Spinal cord (tissue), 10 donors: ENCODE measurements around the gene SLC26A2. TPM values are rescaled to one million over a fixed set of nuclear protein-coding genes. Genes with fewer than 3 reads are reported as not detected.
"Not testable (repeated sequence)": the region's sequence is repeated elsewhere in the genome, so short reads cannot be mapped to it uniquely, and the experiment has no call there.

ENCODE experiments used
- DNase-seq, 6 donors: peaks; one replicate each; pipeline versions ENCODE4 v3.0.0 to v3.0.0-alpha.2; 2013 to 2015; ENCODE audit warnings: low spot score in 6 of 6, low read depth in 4 of 6
- H3K27ac ChIP-seq: one replicate; pipeline ENCODE4 v1.5.1; 2013; ENCODE audit warnings: low read depth, low read length, control low read depth
- H3K27me3 ChIP-seq: one replicate; pipeline ENCODE4 v1.6.1; 2013; ENCODE audit warnings: low read length; ENCODE audit not compliant: control insufficient read depth, insufficient read depth
- H3K36me3 ChIP-seq: one replicate; pipeline ENCODE4 v1.6.1; 2013; ENCODE audit warnings: low read length; ENCODE audit not compliant: control insufficient read depth, insufficient read depth
- H3K4me1 ChIP-seq: one replicate; pipeline ENCODE4 v1.6.1; 2013; ENCODE audit warnings: low read length; ENCODE audit not compliant: control insufficient read depth, insufficient read depth
- H3K4me3 ChIP-seq: one replicate; pipeline ENCODE4 v1.5.1; 2013; ENCODE audit warnings: low read depth, low read length, control low read depth
- H3K9me3 ChIP-seq: one replicate; pipeline ENCODE4 v1.6.1; 2013; ENCODE audit warnings: low read length; ENCODE audit not compliant: control insufficient read depth, insufficient read depth
- WGBS: methylation state at CpG from one replicate; pipeline ENCODE4 v1.1.5; 2013; ENCODE audit warnings: missing lambda C conversion rate; ENCODE audit not compliant: insufficient coverage; 5-methylcytosine and 5-hydroxymethylcytosine counted together
- polyA plus RNA-seq, 2 donors: library from polyadenylated mRNA; unstranded; fragments of 120-200 nt; gene quantifications; one replicate each; pipeline ENCODE4 v1.2.1, GENCODE V29; 2013; ENCODE audit not compliant: insufficient read length in 2 of 2
- total RNA-seq, 2 donors: library from RNA; depleted of rRNA in 1 of 2; stranded (reverse); fragments of 120-200 nt in 1 of 2; fragments of >200 nt in 1 of 2; gene quantifications; one replicate each; pipeline versions ENCODE4 v1.2.3 to v1.2.4, GENCODE V29; 2013 to 2014
- donor health status: healthy.

The SLC26A2 gene
- total and polyA plus RNA-seq, 4 donors: 9.3 to 173 (median 51.8) TPM

DNA sequence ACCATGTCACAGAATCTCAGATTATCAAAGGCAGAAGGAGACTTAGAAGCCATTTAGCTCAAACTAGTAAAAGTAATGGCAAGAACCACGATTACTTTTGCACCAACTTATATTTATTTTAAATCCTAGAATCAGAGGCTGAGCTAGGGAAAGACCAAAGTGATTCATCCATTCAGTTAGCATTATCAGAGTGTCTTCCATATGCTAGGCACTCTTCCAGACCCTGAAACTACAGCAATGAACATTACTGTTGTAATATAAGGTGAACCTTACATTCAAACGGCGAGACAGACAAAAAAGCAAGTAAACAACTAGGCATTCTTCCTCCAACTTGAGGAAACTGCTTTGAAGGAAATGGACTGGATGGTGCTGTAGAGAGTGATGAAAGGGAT, 23.9 kb upstream of the SLC26A2 start:
- no peaks in the 10 kb centered on the region for H3K36me3 ChIP-seq
- no peak overlapping the region for H3K4me3 ChIP-seq
- no peak overlapping the region for H3K27ac ChIP-seq
- H3K27me3 ChIP-seq: no peaks in the 10 kb centered on the region
- no peak for DNase-seq
- H3K9me3 ChIP-seq: no peaks in the 10 kb centered on the region
- no CpG with 5 or more reads among the region's 3 CpGs for WGBS
- peaks cover 5% of the 10 kb centered on the region for H3K4me1 ChIP-seq

DNA sequence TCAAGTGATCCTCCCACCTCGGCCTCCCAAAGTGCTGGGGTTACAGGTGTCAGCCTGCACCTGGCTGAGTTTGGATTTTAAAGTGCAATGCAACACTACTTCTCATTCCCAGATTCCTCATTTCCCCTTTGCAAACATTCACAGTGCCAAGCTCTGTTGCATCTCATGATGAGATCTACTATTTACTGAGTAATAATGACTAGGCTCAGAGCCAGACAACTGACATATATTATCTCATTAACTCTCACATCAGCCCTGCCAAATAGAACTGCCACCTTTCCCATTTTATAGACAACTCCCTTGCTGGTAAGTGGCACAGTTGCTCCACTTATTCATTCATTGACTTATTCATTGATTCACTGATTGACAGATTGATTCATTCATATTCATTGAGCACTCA, 22.9 kb upstream of the SLC26A2 start:
- H3K36me3 ChIP-seq: no peaks in the 10 kb centered on the region
- peak in 2 of 6 donors; percentile 74 to 78 for DNase-seq
- no peaks in the 10 kb centered on the region for H3K9me3 ChIP-seq
- no peak overlapping the region for H3K27ac ChIP-seq
- WGBS: 50% methylated on average over 1 of the region's 1 CpG
- H3K4me1 ChIP-seq: peaks cover 5% of the 10 kb centered on the region
- H3K4me3 ChIP-seq: no peak overlapping the region
- no peaks in the 10 kb centered on the region for H3K27me3 ChIP-seq

DNA sequence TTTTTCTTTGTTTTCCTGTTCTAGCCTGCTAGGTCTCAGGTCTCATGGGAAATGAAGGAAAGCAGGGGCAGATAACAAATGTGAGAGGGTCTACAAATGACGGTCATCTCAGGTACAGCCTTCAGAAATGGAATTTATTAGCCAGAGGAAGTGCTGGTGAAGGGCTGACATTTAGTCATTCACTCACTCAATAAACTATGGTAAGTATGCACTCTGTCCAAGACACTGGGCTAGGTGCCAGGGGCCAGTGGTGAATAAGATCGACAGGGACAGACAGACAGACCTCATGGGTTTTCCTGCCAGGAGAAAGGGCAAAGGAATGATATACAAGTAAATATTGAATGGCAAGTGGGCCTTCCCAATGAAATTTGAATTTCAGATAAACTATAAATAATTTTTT, 22.3 kb upstream of the SLC26A2 start:
- no peak overlapping the region for H3K4me3 ChIP-seq
- H3K4me1 ChIP-seq: peaks cover 5% of the 10 kb centered on the region
- H3K27me3 ChIP-seq: no peaks in the 10 kb centered on the region
- DNase-seq: no peak
- H3K9me3 ChIP-seq: no peaks in the 10 kb centered on the region
- 80% methylated on average over 1 of the region's 2 CpGs for WGBS
- H3K36me3 ChIP-seq: no peaks in the 10 kb centered on the region
- no peak overlapping the region for H3K27ac ChIP-seq

DNA sequence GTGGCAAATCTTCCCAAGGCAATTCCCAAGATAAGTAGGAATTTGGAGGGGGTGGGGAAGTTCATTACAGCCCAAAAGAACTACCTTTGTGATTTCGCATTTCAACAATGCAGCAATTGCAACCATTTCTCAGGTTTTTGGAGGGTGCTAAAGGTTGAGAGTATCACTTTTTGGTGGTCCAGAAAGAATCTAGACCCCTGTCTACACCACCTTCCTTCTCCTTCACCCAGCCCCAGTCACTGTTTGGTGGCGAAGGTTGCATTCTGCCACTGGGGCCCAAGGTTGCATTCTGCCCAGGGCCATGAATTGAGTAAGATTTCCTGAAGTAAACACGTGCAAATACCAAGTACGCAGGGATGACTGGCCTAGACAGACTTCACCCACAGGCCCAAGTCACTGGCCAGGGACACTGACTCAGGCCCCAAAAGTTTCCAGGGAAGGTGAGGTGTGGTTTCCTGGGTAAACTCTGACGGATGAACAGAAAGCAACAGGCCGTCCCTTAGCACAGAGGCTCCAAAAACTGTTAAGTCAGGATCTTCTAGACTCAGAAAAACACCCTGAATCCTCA, 21.7 kb upstream of the SLC26A2 start:
- 82% methylated on average over 3 of the region's 6 CpGs for WGBS
- Histone ChIP-seq H3K36me3 (no peaks in the 10 kb centered on the region), H3K4me1 (peaks cover 5% of the 10 kb centered on the region), H3K27ac (no peak overlapping the region), H3K27me3 (no peaks in the 10 kb centered on the region), H3K4me3 (no peak overlapping the region), H3K9me3 (no peaks in the 10 kb centered on the region)
- no peak for DNase-seq

DNA sequence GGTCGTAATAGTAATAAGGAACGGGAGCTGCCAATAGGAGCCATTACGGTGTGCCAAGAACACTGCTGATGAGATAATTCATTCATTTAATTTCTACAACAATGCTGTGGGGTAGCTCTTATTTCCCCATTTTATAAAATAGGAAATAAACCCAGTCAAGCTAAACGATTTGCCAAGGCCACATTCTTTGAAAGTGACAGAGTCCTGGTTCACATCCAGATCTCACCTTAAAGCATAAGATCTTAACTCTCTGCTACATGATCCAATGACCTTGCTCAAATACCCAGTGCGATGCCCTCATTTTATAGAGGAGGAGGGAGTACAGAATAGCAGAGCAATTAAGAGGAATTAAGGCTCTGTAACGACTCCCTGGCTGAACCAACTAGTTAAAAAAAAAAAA, 21.0 kb upstream of the SLC26A2 start:
- no peak overlapping the region for H3K27ac ChIP-seq
- no peaks in the 10 kb centered on the region for H3K27me3 ChIP-seq
- no peak overlapping the region for H3K4me3 ChIP-seq
- DNase-seq: peak in 1 of 6 donors; percentile 17
- H3K4me1 ChIP-seq: peaks cover 5% of the 10 kb centered on the region
- no peaks in the 10 kb centered on the region for H3K9me3 ChIP-seq
- H3K36me3 ChIP-seq: no peaks in the 10 kb centered on the region
- no CpG with 5 or more reads among the region's 6 CpGs for WGBS

DNA sequence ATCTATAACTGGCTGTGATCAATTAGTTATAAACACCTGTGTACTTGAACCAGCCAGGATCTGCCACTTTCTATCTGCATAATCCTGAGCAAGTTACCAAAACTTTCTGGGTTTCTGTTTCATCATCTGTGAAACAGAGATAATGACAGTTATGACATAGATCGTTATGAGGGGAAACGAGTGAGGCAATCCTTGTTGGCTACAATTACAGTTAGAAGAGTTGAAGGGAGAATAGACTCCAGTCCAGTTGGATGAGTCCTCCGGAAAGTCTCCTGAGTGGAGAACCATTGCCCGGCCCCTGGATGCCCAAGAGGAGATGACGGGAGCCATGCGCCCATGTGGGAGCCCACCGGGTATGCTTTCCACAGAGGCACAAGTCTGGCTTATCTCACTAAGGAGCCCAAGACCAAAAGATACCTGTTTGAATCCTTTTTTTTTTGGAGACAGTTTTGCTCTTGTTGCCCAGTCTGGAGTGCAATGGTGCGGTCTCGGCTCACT, 20.4 kb upstream of the SLC26A2 start:
- Histone ChIP-seq H3K4me1 (peaks cover 5% of the 10 kb centered on the region), H3K36me3 (no peaks in the 10 kb centered on the region), H3K4me3 (no peak overlapping the region), H3K27me3 (no peaks in the 10 kb centered on the region), H3K27ac (no peak overlapping the region), H3K9me3 (no peaks in the 10 kb centered on the region)
- 85% methylated on average over 7 of the region's 9 CpGs for WGBS
- DNase-seq: no peak

DNA sequence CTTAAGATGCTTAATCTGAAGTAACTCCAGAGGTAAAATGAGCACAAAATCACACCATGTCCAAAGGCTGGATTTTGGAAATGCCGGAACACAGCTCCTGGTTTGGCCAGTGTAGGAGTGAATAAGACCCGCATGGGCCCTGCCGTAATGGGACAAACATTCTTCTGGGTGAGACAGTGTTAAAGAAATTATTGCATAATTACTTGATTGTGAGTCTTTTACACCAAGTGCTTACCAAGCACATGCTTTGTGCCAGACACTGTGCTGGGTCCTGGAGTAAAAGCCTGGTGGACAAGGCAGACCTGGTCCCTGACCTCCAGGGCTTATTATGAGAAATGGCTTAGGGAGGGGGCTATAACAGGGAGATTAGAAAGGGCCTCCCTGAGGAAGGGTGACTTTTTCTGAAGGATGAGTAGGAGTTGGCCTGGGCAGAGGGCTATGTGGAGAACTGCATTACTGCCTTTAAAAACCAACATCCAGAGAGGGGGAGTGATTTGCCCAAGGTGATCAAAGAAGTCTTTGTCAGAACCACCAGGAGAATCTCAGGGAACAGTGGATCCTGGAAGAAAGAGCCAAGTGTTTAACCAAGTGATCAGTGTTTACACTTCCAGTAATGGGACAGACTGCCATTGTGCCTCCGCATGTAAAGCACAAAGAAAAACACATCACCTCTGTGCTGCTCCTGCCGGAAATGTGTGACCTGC, 19.5 kb upstream of the SLC26A2 start:
- Histone ChIP-seq H3K4me3 (no peak overlapping the region), H3K27me3 (no peaks in the 10 kb centered on the region), H3K36me3 (no peaks in the 10 kb centered on the region), H3K9me3 (no peaks in the 10 kb centered on the region), H3K4me1 (peaks cover 5% of the 10 kb centered on the region), H3K27ac (no peak overlapping the region)
- WGBS: 0% methylated on average over 1 of the region's 5 CpGs
- peak in 2 of 6 donors; percentile 60 to 63 for DNase-seq

DNA sequence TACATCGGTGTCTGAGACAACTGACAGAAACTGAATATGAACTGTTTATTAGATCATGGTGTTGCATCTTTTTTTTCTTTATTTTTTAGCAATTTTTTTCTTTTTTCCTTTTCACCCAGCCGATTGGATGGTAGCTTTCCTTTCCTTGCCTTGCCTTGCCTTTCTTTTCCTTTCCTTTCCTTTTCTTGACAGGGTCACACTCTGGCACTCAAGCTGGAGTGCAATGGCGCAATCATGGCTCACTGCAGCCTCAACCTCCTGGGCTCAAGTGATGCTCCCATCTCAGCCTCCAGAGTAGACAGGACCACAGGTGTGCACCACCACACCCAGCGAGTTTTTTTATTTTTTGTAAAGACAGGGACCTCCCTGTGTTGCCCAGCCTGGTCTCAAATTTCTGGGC, 18.8 kb upstream of the SLC26A2 start:
- WGBS: 97% methylated on average over 3 of the region's 4 CpGs
- H3K9me3 ChIP-seq: no peaks in the 10 kb centered on the region
- no peak overlapping the region for H3K27ac ChIP-seq
- H3K4me1 ChIP-seq: peaks cover 5% of the 10 kb centered on the region
- H3K27me3 ChIP-seq: no peaks in the 10 kb centered on the region
- H3K36me3 ChIP-seq: no peaks in the 10 kb centered on the region
- no peak overlapping the region for H3K4me3 ChIP-seq
- DNase-seq: no peak

DNA sequence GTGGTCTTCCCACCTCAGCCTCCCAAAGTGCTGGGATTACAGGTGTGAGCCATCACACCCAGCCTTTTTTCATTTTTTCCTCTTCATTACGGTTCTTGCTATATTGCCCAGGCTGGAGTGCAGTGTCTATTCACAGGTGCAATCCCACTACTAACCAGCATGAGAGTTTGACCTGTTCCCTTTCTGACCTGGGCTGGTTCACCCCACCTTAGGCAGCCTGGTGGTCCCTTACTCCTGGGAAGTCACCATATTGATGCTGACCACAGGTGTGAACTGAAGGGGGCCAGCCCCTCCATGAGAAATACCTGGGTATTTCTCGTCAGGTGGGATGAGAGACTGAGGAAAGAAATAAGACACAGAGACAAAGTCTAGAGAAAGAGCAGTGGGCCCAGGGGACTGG, 18.4 kb upstream of the SLC26A2 start:
- Histone ChIP-seq H3K36me3 (no peaks in the 10 kb centered on the region), H3K4me3 (no peak overlapping the region), H3K9me3 (no peaks in the 10 kb centered on the region), H3K27ac (no peak overlapping the region), H3K4me1 (peaks cover 5% of the 10 kb centered on the region), H3K27me3 (no peaks in the 10 kb centered on the region)
- WGBS: 100% methylated on average over 2 of the region's 2 CpGs
- DNase-seq: no peak

DNA sequence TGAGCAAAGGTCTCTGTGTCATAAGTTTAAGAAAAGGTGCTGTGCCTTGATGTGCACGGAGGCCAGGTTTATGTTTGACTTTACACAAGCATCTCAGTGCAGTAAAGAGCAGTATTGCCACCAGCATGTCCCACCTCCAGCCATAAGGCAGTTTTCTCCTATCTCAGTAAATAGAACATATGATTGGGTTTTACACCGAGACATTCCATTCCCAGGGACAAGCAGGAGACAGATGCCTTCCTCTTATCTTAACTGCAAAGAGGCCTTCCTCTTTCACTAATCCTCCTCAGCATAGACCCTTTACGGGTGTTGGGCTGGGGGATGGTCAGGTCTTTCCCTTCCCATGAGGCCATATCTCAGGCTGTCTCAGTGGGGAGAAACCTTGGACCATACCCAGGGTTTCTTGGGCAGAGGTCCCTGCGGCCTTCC, 17.8 kb upstream of the SLC26A2 start:
- not testable (repeated sequence) for H3K4me3 ChIP-seq, H3K9me3 ChIP-seq, DNase-seq, H3K4me1 ChIP-seq, H3K27ac ChIP-seq, H3K36me3 ChIP-seq, H3K27me3 ChIP-seq
- 40% methylated on average over 1 of the region's 4 CpGs for WGBS
